HG03025 (cell line): ENCODE measurements around the gene GBE1.

Experiments used
- ATAC-seq: cut with Tn5 transposase; IDR thresholded peaks from one replicate; pipeline ENCODE4 v1.9.1; 2021; ENCODE audit warnings: mild to moderate bottlenecking, moderate library complexity; ENCODE audit not compliant: unreplicated experiment, low FRiP score

GBE1 gene

GRCh38 chr3:81484520-81484919, 276.9 kb downstream of the GBE1 start:
- ATAC-seq = no peak

GRCh38 chr3:81483046-81483445, 278.4 kb downstream of the GBE1 start:
- ATAC-seq = no peak

GRCh38 chr3:81477740-81478139, 283.7 kb downstream of the GBE1 start:
- no peak for ATAC-seq

GRCh38 chr3:81476692-81477091, 284.8 kb downstream of the GBE1 start:
- ATAC-seq = no peak

GRCh38 chr3:81472600-81473362, 288.7 kb downstream of the GBE1 start:
- ATAC-seq = no peak

GRCh38 chr3:81470524-81471278, 290.7 kb downstream of the GBE1 start:
- ATAC-seq = no peak

- no peak for ATAC-seq
These were observed 293.1 kb downstream of the GBE1 start for GRCh38 chr3:81468391-81468790.

GRCh38 chr3:81466201-81466560, 295.3 kb downstream of the GBE1 start:
- no peak for ATAC-seq

- ATAC-seq = no peak
These were observed 295.8 kb downstream of the GBE1 start for GRCh38 chr3:81465510-81466200.

- ATAC-seq = no peak
These were observed 297.7 kb downstream of the GBE1 start for GRCh38 chr3:81463781-81464180.

- no peak for ATAC-seq
These were observed 298.5 kb downstream of the GBE1 start for GRCh38 chr3:81462921-81463320.

- ATAC-seq = no peak
These were observed 301.7 kb downstream of the GBE1 start for GRCh38 chr3:81459733-81460132.

- no peak for ATAC-seq
These were observed 309.0 kb downstream of the GBE1 start for GRCh38 chr3:81452418-81452817.

- no peak for ATAC-seq
These were observed 309.8 kb downstream of the GBE1 start for GRCh38 chr3:81451611-81452010.

GRCh38 chr3:81451140-81451539, 310.3 kb downstream of the GBE1 start:
- no peak for ATAC-seq

- ATAC-seq = no peak
These were observed 314.6 kb downstream of the GBE1 start for GRCh38 chr3:81446806-81447205.

GRCh38 chr3:81445712-81446111, 315.7 kb downstream of the GBE1 start:
- ATAC-seq = no peak

GRCh38 chr3:81444817-81445460, 316.5 kb downstream of the GBE1 start:
- ATAC-seq = no peak

- no peak for ATAC-seq
These were observed 317.5 kb downstream of the GBE1 start for GRCh38 chr3:81443958-81444357.

- ATAC-seq = no peak
These were observed 318.0 kb downstream of the GBE1 start for GRCh38 chr3:81443457-81443782.
